GM12878 (cell line): Measurements from ENCODE around the gene CACNA1G. TPM values are rescaled to one million over a fixed set of nuclear protein-coding genes. Genes with fewer than 3 reads are reported as not detected.

Source experiments
- ATAC-seq: fragments of 200-7000 bp; cut with Tn5 transposase; 3 replicates; pipeline ENCODE4 v1.9.1; 2020; ENCODE audit warnings: mild to moderate bottlenecking, moderate library complexity
- BruUV-seq: library from RNA; stranded (reverse); fragments of 400-500 nt; replicated peaks from 2 replicates; lab custom pipeline; 2021; lab: Mats Ljungman, UMichigan
- CTCF ChIA-PET: fragments of 300-600 bp; sonication (Branson Sonifier 250); formaldehyde crosslinking; extraction: SDS; loops from one replicate; lab custom pipeline; 2021; ENCODE audit warnings: inconsistent platforms; lab: Yijun Ruan, JAX
- POLR2A ChIA-PET: fragments of 350-600 bp; formaldehyde crosslinking; extraction: SDS; loops from one replicate; lab custom pipeline; 2021; ENCODE audit warnings: inconsistent platforms; lab: Charles Lee
- RAD21 ChIA-PET: fragments of 300-600 bp; sonication (Branson Sonifier 250); formaldehyde crosslinking; loops from one replicate; lab custom pipeline; 2023; ENCODE audit warnings: antibody characterized with exemption; ENCODE audit not compliant: unreplicated experiment; lab: Charles Lee
- SMC1A ChIA-PET: fragments of 300-600 bp; sonication (Branson Sonifier 250); formaldehyde crosslinking; loops from one replicate; lab custom pipeline; 2023; ENCODE audit not compliant: unreplicated experiment, uncharacterized antibody; lab: Charles Lee
- DNase-seq: peaks from one replicate; pipeline ENCODE4 v3.0.0-alpha.2; 2011; ENCODE audit warnings: low read depth, low spot score
- FAIRE-seq: peaks from 3 replicates; lab custom pipeline; 2011; peaks lifted over from hg19 to GRCh38; lab: Jason Lieb, UNC
- H2AFZ ChIP-seq: 2 replicates; pipeline ENCODE4 v1.6.0; 2011; ENCODE audit warnings: low read depth, low read length, control low read depth; ENCODE audit not compliant: control insufficient read depth
- H3K27ac ChIP-seq: 2 replicates; pipeline ENCODE4 v1.5.1; 2011; ENCODE audit warnings: control low read depth; ENCODE audit not compliant: control insufficient read depth, insufficient read depth
- H3K27me3 ChIP-seq, 2 experiments: replicated peaks in 1 of 2; 2 replicates each; pipeline versions ENCODE4 v1.6.0 to v1.6.1; 2011; ENCODE audit warnings: low read length in 1 of 2; ENCODE audit not compliant: control insufficient read depth in 2 of 2, insufficient read depth in 2 of 2
- H3K36me3 ChIP-seq, 2 experiments: 2 replicates each; pipeline ENCODE4 v1.5.1; 2011; ENCODE audit warnings: low read length in 1 of 2; ENCODE audit not compliant: control insufficient read depth in 2 of 2, insufficient read depth in 2 of 2
- H3K4me1 ChIP-seq: 2 replicates; pipeline ENCODE4 v1.6.1; 2011; ENCODE audit warnings: mild to moderate bottlenecking, low read length, moderate library complexity, mixed read lengths; ENCODE audit not compliant: control insufficient read depth, insufficient read depth
- H3K4me2 ChIP-seq: 2 replicates; pipeline ENCODE4 v1.6.0; 2011; ENCODE audit warnings: control low read depth; ENCODE audit not compliant: control insufficient read depth, insufficient read depth
- H3K4me3 ChIP-seq: fragments of 200-600 bp; sonication (generic); 2 replicates; pipeline ENCODE4 v1.5.1; 2016
- H3K79me2 ChIP-seq: 2 replicates; pipeline ENCODE4 v1.6.0; 2011; ENCODE audit warnings: low read length; ENCODE audit not compliant: control insufficient read depth, insufficient read depth
- H3K9ac ChIP-seq: 2 replicates; pipeline ENCODE4 v1.8.0; 2011; ENCODE audit warnings: low read length, control low read depth, mixed read lengths; ENCODE audit not compliant: control insufficient read depth, insufficient read depth
- H3K9me3 ChIP-seq: replicated peaks from 3 replicates; pipeline ENCODE4 v1.5.1; 2011; ENCODE audit warnings: mild to moderate bottlenecking, low read length; ENCODE audit not compliant: control insufficient read depth, insufficient read depth
- H4K20me1 ChIP-seq: 2 replicates; pipeline ENCODE4 v1.6.0; 2011; ENCODE audit not compliant: control insufficient read depth, insufficient read depth
- ASH2L ChIP-seq: fragments of 300-600, 200-600 bp; sonication (generic); IDR thresholded peaks from 2 replicates; pipeline ENCODE4 v1.6.1; 2017; ENCODE audit warnings: low read depth, mild to moderate bottlenecking, borderline replicate concordance
- CHD1 ChIP-seq: IDR thresholded peaks from 2 replicates; pipeline ENCODE4 v1.6.1; 2012; ENCODE audit warnings: low read depth, low read length, improper control_type of control experiment
- EED ChIP-seq: sonication (generic); IDR thresholded peaks from 2 replicates; pipeline ENCODE4 v1.6.1; 2016; ENCODE audit warnings: antibody characterized with exemption, low read depth
- EZH2 ChIP-seq: IDR thresholded peaks from 2 replicates; pipeline ENCODE4 v1.6.1; 2012; ENCODE audit warnings: low read depth, mild to moderate bottlenecking, control low read depth, inconsistent platforms, low read length, borderline replicate concordance; ENCODE audit not compliant: control insufficient read depth
- HDGF ChIP-seq: fragments of 450-650 bp; IDR thresholded peaks from 2 replicates; pipeline ENCODE4 v1.6.1; 2016; ENCODE audit warnings: antibody characterized with exemption
- MYB ChIP-seq: fragments of 150-350 bp; IDR thresholded peaks from 2 replicates; pipeline ENCODE4 v1.6.1; 2014; ENCODE audit warnings: mild to moderate bottlenecking, low read depth, low read length, borderline replicate concordance
- NBN ChIP-seq: fragments of 450-650 bp; IDR thresholded peaks from 2 replicates; pipeline ENCODE4 v1.6.1; 2016
- NFXL1 ChIP-seq: fragments of 450-650 bp; IDR thresholded peaks from 2 replicates; pipeline ENCODE4 v1.6.1; 2017; ENCODE audit warnings: antibody characterized with exemption, mild to moderate bottlenecking, borderline replicate concordance
- POLR2AphosphoS5 ChIP-seq: IDR thresholded peaks from 2 replicates; pipeline ENCODE4 v1.6.1; 2011; ENCODE audit warnings: mild to moderate bottlenecking, low read length, inconsistent platforms
- RBBP5 ChIP-seq: fragments of 200-600 bp; sonication (generic); conservative IDR thresholded peaks from 2 replicates; pipeline ENCODE4 v1.6.1; 2016
- SP1 ChIP-seq: IDR thresholded peaks from one replicate; pipeline ENCODE4 v1.6.1; 2011; ENCODE audit warnings: low read depth, low read length
- SREBF1 ChIP-seq: IDR thresholded peaks from 2 replicates; pipeline ENCODE4 v1.6.1; 2012; ENCODE audit warnings: mild to moderate bottlenecking, low read length
- SRF ChIP-seq, 2 experiments: IDR thresholded peaks; 2 replicates each; pipeline ENCODE4 v1.6.1; 2011; ENCODE audit warnings: low read depth in 2 of 2, low read length in 2 of 2, mild to moderate bottlenecking in 1 of 2, moderate library complexity in 1 of 2
- TCF12 ChIP-seq: IDR thresholded peaks from 2 replicates; pipeline ENCODE4 v1.6.1; 2011; ENCODE audit warnings: low read depth, mild to moderate bottlenecking, low read length
- YBX1 ChIP-seq: fragments of 450-650 bp; IDR thresholded peaks from 2 replicates; pipeline ENCODE4 v1.6.1; 2016; ENCODE audit warnings: antibody characterized with exemption
- ZNF217 ChIP-seq: fragments of 450-650 bp; IDR thresholded peaks from 2 replicates; pipeline ENCODE4 v1.6.1; 2017; ENCODE audit warnings: antibody characterized with exemption, mild to moderate bottlenecking
- WGBS: methylation state at CpG from one replicate; pipeline ENCODE4 v1.1.6; 2016; ENCODE audit warnings: low lambda C conversion rate; ENCODE audit not compliant: insufficient replicate concordance, insufficient coverage; ENCODE audit errors: missing lambda C conversion rate; 5-methylcytosine and 5-hydroxymethylcytosine counted together
- in situ Hi-C: fragments of 300-500 bp; cut with MboI; formaldehyde crosslinking; loops from 9 replicates; pipeline ENCODE4 v1.14.3; 2018; ENCODE audit warnings: mixed read lengths
- intact Hi-C: fragments of 100-400 bp; cut with micrococcal nuclease; formaldehyde crosslinking; loops from one replicate; pipeline ENCODE4 v1.14.2; 2022; ENCODE audit not compliant: unreplicated experiment
- polyA plus RNA-seq, 11 experiments: library from polyadenylated mRNA; depleted of rRNA in 4 of 11; unstranded in 6 of 11; stranded (reverse) in 5 of 11; fragments of >200 nt; fragmentation: Nextera tagmentation in 4 of 11; fragmentation: Illumina TruSeq in 1 of 11; extraction: Ambion mirVana in 4 of 11; extraction: Trizol in 1 of 11; gene quantifications; 1 replicate in 1 of 11; 2 replicates in 10 of 11; pipeline versions ENCODE4 v1.2.1 to v1.2.3, GENCODE V29; 2011 to 2016; ENCODE audit warnings: inconsistent platforms in 2 of 11, missing spikeins in 2 of 11, low read depth in 1 of 11
- total RNA-seq, 4 experiments: library from RNA; depleted of rRNA in 3 of 4; stranded (reverse); fragments of >200 nt in 3 of 4; fragmentation: Illumina TruSeq in 1 of 4; extraction: Trizol in 1 of 4; gene quantifications; 2 replicates each; pipeline versions ENCODE4 v1.2.1 to v1.2.3, GENCODE V29; 2013 to 2021
- TF ChIP-seq, protein P1 (sequence below): fragments of 450-650 bp; IDR thresholded peaks from 2 replicates; pipeline ENCODE4 v1.6.1; 2017; ENCODE audit warnings: mild to moderate bottlenecking, moderate library complexity
- TF ChIP-seq, protein P2 (sequence below): fragments of 450-650 bp; formaldehyde crosslinking; IDR thresholded peaks from 2 replicates; pipeline ENCODE4 v1.4.0; 2022; ENCODE audit warnings: mild to moderate bottlenecking, moderate library complexity
- TF ChIP-seq, protein P3 (sequence below): IDR thresholded peaks from 2 replicates; pipeline ENCODE4 v1.6.1; 2011; ENCODE audit warnings: borderline replicate concordance, low read depth, mild to moderate bottlenecking, moderate library complexity, mixed read lengths, low read length; ENCODE audit not compliant: insufficient read depth; ENCODE audit errors: extremely low read length

The CACNA1G gene
- total and polyA plus RNA-seq, 10 of the 15 experiments (the other 5 are each of a cell fraction or from before 2014, with no cell fraction given) = 0.03 to 0.15 TPM; not detected in 8

DNA sequence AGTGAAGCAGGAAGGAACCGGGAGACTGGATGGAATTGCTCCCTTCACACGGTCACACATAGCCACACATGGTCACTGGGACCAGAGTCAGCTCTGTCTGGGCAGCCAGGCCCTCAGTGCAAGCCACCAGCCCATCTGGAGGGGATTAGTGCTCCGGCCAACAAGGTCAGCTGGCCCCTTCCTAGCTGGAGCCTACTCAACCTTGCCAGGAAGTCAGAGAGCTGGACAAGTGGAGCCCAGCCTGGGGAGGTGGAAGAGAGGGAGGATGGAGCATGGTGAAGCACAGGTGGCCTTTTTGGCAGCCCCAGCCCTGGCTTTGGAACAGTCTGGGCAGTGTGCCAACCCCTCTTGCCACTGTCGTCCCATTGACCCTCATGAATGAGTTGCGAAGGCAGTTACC lies 3.7 kb upstream of the CACNA1G start:
- H3K27ac ChIP-seq = no peak overlapping the region
- 67% methylated on average over 5 of the region's 5 CpGs for WGBS
- no peak overlapping the region for H3K4me2 ChIP-seq
- H3K36me3 ChIP-seq = no peaks in the 10 kb centered on the region; a peak in 1 of 4 replicates
- peaks cover 11% of the 10 kb centered on the region in 2 experiments; a peak in 3 of 4 replicates for H3K27me3 ChIP-seq
- H3K79me2 ChIP-seq = no peaks in the 10 kb centered on the region
- no peak for FAIRE-seq
- CTCF ChIA-PET = interaction anchor here (1.0 kb wide), 1 partner anchor 70 kb away, joined by 4 read pairs; no protein-coding TSS in a partner anchor
- H4K20me1 ChIP-seq = no peaks in the 10 kb centered on the region
- in situ Hi-C loops = no loop called here
- POLR2A ChIA-PET = no interaction called here
- intact Hi-C loops = no loop called here
- SMC1A ChIA-PET = no interaction called here
- no peak for ATAC-seq
- no peaks in the 10 kb centered on the region for H3K9me3 ChIP-seq
- RAD21 ChIA-PET = no interaction called here
- no TSS peak for BruUV-seq
- DNase-seq = no peak
- H3K9ac ChIP-seq = no peak overlapping the region
- peaks cover 14% of the 10 kb centered on the region; the same call in 1 of the 2 replicates for H3K4me1 ChIP-seq
- H3K4me3 ChIP-seq = no peak overlapping the region
- H2AFZ ChIP-seq = no peak overlapping the region
- TF ChIP-seq HDGF (no peak), EED (no peak), POLR2AphosphoS5 (no peak), EZH2 (no peak), YBX1 (no peak), SP1 (no peak), NFXL1 (no peak), MYB (no peak), NBN (no peak), ZNF217 (no peak), TCF12 (no peak), CHD1 (no peak), RBBP5 (no peak), SRF (IDR thresholded peaks at IDR 0.05; ENCODE audit: low read depth in 2 of 2, low read length in 2 of 2) (no peak), SREBF1 (no peak), ASH2L (no peak)
- TF ChIP-seq, protein P1, sequence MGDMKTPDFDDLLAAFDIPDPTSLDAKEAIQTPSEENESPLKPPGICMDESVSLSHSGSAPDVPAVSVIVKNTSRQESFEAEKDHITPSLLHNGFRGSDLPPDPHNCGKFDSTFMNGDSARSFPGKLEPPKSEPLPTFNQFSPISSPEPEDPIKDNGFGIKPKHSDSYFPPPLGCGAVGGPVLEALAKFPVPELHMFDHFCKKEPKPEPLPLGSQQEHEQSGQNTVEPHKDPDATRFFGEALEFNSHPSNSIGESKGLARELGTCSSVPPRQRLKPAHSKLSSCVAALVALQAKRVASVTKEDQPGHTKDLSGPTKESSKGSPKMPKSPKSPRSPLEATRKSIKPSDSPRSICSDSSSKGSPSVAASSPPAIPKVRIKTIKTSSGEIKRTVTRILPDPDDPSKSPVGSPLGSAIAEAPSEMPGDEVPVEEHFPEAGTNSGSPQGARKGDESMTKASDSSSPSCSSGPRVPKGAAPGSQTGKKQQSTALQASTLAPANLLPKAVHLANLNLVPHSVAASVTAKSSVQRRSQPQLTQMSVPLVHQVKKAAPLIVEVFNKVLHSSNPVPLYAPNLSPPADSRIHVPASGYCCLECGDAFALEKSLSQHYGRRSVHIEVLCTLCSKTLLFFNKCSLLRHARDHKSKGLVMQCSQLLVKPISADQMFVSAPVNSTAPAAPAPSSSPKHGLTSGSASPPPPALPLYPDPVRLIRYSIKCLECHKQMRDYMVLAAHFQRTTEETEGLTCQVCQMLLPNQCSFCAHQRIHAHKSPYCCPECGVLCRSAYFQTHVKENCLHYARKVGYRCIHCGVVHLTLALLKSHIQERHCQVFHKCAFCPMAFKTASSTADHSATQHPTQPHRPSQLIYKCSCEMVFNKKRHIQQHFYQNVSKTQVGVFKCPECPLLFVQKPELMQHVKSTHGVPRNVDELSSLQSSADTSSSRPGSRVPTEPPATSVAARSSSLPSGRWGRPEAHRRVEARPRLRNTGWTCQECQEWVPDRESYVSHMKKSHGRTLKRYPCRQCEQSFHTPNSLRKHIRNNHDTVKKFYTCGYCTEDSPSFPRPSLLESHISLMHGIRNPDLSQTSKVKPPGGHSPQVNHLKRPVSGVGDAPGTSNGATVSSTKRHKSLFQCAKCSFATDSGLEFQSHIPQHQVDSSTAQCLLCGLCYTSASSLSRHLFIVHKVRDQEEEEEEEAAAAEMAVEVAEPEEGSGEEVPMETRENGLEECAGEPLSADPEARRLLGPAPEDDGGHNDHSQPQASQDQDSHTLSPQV = no peak
- TF ChIP-seq, protein P2, sequence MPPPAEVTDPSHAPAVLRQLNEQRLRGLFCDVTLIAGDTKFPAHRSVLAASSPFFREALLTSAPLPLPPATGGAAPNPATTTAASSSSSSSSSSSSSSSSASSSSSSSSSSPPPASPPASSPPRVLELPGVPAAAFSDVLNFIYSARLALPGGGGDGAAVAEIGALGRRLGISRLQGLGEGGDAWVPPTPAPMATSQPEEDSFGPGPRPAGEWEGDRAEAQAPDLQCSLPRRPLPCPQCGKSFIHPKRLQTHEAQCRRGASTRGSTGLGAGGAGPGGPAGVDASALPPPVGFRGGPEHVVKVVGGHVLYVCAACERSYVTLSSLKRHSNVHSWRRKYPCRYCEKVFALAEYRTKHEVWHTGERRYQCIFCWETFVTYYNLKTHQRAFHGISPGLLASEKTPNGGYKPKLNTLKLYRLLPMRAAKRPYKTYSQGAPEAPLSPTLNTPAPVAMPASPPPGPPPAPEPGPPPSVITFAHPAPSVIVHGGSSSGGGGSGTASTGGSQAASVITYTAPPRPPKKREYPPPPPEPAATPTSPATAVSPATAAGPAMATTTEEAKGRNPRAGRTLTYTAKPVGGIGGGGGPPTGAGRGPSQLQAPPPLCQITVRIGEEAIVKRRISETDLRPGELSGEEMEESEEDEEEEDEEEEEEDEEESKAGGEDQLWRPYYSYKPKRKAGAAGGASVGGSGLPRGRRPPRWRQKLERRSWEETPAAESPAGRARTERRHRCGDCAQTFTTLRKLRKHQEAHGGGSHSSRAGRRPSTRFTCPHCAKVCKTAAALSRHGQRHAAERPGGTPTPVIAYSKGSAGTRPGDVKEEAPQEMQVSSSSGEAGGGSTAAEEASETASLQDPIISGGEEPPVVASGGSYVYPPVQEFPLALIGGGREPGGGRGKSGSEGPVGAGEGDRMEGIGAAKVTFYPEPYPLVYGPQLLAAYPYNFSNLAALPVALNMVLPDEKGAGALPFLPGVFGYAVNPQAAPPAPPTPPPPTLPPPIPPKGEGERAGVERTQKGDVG (CRISPR knock-in tag) = no peak
- TF ChIP-seq, protein P3, sequence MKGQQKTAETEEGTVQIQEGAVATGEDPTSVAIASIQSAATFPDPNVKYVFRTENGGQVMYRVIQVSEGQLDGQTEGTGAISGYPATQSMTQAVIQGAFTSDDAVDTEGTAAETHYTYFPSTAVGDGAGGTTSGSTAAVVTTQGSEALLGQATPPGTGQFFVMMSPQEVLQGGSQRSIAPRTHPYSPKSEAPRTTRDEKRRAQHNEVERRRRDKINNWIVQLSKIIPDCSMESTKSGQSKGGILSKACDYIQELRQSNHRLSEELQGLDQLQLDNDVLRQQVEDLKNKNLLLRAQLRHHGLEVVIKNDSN = no peak
